Testis (tissue), 3 donors: ENCODE data around the gene VGLL4. TPM values are rescaled to one million over a fixed set of nuclear protein-coding genes. Genes with fewer than 3 reads are reported as not detected.

ENCODE experiments used
- DNase-seq: peaks from one replicate; pipeline ENCODE4 v3.0.0-alpha.2; 2019
- H3K27ac ChIP-seq, 2 donors: fragments of 200-600 bp; sonication (generic); one replicate each; pipeline ENCODE4 v1.5.1; 2019
- H3K27me3 ChIP-seq: fragments of 200-600 bp; sonication (generic); one replicate; pipeline ENCODE4 v1.5.1; 2019
- H3K36me3 ChIP-seq: fragments of 200-600 bp; sonication (generic); one replicate; pipeline ENCODE4 v1.5.1; 2017; ENCODE audit warnings: low read depth; ENCODE audit errors: missing control alignments
- H3K4me1 ChIP-seq: fragments of 200-600 bp; sonication (generic); one replicate; pipeline ENCODE4 v1.5.1; 2019
- H3K4me3 ChIP-seq, 2 donors: fragments of 200-600 bp; sonication (generic); one replicate each; pipeline ENCODE4 v1.5.1; 2017 to 2019
- H3K9me3 ChIP-seq: fragments of 200-600 bp; sonication (generic); one replicate; pipeline ENCODE4 v1.5.1; 2017
- POLR2A ChIP-seq: fragments of 450-650 bp; IDR thresholded peaks from one replicate; pipeline ENCODE4 v1.6.1; 2017; ENCODE audit warnings: antibody characterized with exemption, mild to moderate bottlenecking, moderate library complexity
- whole genome bisulfite sequencing, 2 donors: methylation state at CpG; one replicate each; pipeline ENCODE4 v1.1.5; 2018; 5-methylcytosine and 5-hydroxymethylcytosine counted together
- intact Hi-C: fragments of 100-400 bp; cut with DNase I; formaldehyde crosslinking; loops from one replicate; pipeline ENCODE4 v1.15.1; 2023; ENCODE audit warnings: low total_unique reads
- polyA plus RNA-seq: library from polyadenylated mRNA; stranded (reverse); fragments of 350-450 nt; fragmentation: Illumina TruSeq; extraction: RNeasy Lipid Tissue Mini Kit (QIAGEN cat#74804); gene quantifications from one replicate; pipeline ENCODE4 v1.2.3, GENCODE V29; 2014; ENCODE audit warnings: low read depth, low replicate concordance; ENCODE audit not compliant: insufficient read depth
- total RNA-seq, 2 donors: library from RNA; depleted of rRNA; stranded (reverse); fragments of >200 nt; gene quantifications; one replicate each; pipeline ENCODE4 v1.2.3, GENCODE V29; 2016
- TF ChIP-seq, protein P1 (sequence below), 3 experiments: fragments of 450-650 bp in 2 of 3; fragments of 200-600 bp in 1 of 3; sonication (generic) in 1 of 3; IDR thresholded peaks; one replicate each; pipeline ENCODE4 v1.5.1; 2016 to 2019; ENCODE audit warnings: antibody characterized with exemption in 3 of 3, mild to moderate bottlenecking in 2 of 3, moderate library complexity in 1 of 3

Gene VGLL4
- total and polyA plus RNA-seq, 3 donors from 2014 or later = 72.9 to 209 (median 169) TPM

DNA sequence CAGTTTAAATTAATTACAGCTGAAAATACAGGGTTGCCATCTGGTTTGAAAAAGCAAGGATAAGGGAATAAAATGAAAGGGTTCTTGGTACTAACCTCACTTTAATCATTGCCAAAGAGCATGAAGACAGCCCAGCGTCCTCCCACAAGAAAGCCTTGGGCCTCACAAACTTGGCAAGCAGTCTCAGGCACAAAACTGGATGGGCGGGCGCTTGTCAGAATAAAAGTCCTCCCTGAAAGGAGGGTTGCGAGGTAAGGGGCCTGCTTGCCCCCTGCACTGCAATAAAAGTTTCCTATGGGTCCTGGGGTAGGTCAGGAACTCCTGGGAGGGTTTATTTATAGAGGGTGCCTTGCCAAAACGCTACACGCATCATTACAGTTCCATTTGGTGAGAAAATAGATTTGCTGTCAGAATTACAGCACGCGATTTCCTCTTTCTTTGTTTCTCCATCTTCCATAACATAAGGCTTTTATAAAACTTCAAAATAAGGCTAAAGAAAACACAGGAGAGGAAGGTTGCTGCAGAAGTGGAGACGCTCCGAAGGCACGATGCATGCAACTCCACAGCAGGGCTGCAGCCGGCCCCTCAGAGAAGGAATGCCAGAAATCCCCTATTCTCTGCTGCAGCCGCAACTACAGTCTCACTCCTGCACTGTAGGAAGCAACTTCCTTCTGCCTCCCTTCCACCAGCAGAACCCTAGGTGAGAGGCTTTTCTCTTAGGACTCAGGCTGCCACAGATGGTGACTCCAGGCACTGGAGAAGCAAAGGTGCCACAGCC is 61.3 kb downstream of the VGLL4 start:
- WGBS, 2 donors = 19 to 24% methylated on average over 13 of the region's 13 CpGs
- H3K27me3 ChIP-seq = no peaks in the 10 kb centered on the region
- H3K36me3 ChIP-seq = no peaks in the 10 kb centered on the region
- peak; percentile 93 for DNase-seq
- H3K4me3 ChIP-seq = peak overlapping the region in 1 of 2 donors; percentile 24
- no peaks in the 10 kb centered on the region for H3K9me3 ChIP-seq
- H3K27ac ChIP-seq = peak overlapping the region; percentile 21 to 65
- peaks cover 41% of the 10 kb centered on the region for H3K4me1 ChIP-seq
- intact Hi-C loops = no loop called here
- TF ChIP-seq, protein P1, sequence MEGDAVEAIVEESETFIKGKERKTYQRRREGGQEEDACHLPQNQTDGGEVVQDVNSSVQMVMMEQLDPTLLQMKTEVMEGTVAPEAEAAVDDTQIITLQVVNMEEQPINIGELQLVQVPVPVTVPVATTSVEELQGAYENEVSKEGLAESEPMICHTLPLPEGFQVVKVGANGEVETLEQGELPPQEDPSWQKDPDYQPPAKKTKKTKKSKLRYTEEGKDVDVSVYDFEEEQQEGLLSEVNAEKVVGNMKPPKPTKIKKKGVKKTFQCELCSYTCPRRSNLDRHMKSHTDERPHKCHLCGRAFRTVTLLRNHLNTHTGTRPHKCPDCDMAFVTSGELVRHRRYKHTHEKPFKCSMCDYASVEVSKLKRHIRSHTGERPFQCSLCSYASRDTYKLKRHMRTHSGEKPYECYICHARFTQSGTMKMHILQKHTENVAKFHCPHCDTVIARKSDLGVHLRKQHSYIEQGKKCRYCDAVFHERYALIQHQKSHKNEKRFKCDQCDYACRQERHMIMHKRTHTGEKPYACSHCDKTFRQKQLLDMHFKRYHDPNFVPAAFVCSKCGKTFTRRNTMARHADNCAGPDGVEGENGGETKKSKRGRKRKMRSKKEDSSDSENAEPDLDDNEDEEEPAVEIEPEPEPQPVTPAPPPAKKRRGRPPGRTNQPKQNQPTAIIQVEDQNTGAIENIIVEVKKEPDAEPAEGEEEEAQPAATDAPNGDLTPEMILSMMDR (IDR thresholded peaks at IDR 0.05) = no peak
- TF ChIP-seq POLR2A = no peak

DNA sequence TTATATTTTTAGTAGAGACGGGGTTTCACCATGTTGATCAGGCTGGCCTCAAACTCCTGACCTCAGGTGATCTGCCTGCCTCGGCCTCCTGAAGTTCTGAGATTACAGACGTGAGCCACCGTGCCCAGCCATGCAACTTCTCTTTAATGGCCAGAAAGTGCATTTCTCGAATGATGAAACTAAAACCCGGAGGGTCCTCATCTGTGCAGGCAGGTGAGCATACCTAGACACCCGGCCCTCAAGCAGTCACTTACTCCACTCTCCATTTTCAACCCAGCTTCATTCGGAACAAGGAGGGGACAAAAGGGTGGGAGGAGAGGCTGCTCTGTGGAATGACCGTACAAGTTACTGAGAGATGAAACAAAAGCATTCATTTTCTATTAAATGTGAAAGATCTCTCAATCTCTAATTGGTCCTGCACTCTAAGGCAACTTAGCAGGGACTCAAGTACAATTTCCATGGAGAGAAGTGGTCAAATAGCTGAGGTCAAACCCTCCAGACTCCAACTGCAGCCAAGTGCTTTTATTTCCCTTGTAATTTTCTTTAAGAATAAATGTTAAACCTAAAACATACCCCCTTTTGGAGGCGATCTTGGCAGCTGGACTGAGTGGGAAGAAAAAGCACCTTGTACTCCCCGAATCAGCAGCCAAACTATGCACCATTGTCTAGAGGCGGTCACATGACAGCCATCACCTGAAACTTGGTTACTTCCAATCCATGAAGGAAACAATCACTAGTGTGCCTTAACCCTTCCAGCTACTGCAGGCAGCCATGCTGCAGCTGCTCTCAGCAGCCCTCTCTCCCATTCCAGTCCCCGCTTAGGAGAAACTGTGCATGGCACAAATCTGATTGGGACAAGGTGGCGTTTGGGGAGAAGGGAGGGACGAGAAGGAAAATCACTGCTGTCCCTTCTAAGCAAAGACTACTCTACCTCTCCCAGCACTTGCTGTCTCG is 62.2 kb downstream of the VGLL4 start:
- peak overlapping the region in 1 of 2 donors; percentile 24 for H3K4me3 ChIP-seq
- peak; percentile 66 for DNase-seq
- H3K4me1 ChIP-seq = peaks cover 34% of the 10 kb centered on the region
- intact Hi-C loops = no loop called here
- H3K27ac ChIP-seq = peak overlapping the region; percentile 21 to 65
- no peak for TF ChIP-seq POLR2A
- TF ChIP-seq, protein P1 (IDR thresholded peaks at IDR 0.05) = no peak
- H3K9me3 ChIP-seq = no peaks in the 10 kb centered on the region
- WGBS, 2 donors = 35 to 53% methylated on average over 16 of the region's 16 CpGs
- no peaks in the 10 kb centered on the region for H3K36me3 ChIP-seq
- H3K27me3 ChIP-seq = no peaks in the 10 kb centered on the region

DNA sequence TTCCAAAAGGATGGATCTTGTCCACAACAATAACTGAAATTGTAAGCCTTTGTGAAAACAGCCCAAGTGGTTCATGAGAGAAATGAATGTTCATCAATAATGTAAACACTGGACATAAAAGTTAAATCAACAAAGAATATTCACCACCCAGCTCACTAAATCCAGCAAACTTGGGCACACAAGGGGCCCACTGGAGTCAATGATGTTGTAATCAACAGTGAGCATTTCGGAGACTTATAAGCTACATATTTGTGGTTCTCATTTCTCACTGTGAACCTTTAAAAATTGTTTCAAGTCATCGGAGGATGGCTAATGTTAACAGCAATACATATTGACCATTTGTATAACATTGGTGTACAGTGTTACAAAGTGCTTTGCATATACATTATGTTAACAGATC is 63.1 kb downstream of the VGLL4 start:
- Histone ChIP-seq H3K4me1 (peaks cover 32% of the 10 kb centered on the region), H3K9me3 (no peaks in the 10 kb centered on the region), H3K27ac (peak overlapping the region in 1 of 2 donors; percentile 65), H3K27me3 (no peaks in the 10 kb centered on the region), H3K36me3 (no peaks in the 10 kb centered on the region), H3K4me3 (no peak overlapping the region)
- DNase-seq = no peak
- 60 to 74% methylated on average over 2 of the region's 2 CpGs for WGBS, 2 donors
- intact Hi-C loops = no loop called here
- TF ChIP-seq, protein P1 (IDR thresholded peaks at IDR 0.05) = no peak
- TF ChIP-seq POLR2A = no peak

DNA sequence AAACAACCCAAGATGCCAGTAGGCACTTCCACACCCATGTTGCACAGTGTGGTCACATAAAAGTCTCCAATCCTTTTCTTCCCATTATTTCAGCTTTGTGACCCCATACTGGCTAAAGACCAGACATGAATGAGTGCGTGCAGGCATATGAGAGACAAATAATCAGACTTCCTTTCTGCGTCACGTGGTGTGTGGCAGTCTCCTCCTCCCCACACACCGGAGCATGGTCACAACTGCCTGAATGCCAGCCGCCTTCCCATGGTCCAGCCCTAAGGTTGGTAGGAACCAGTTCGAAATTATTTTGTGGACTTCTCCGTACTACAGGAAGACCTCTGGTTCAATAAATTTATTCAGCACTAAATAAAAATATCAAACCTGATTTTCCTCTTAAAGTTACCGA is 65.5 kb downstream of the VGLL4 start:
- Histone ChIP-seq H3K9me3 (no peaks in the 10 kb centered on the region), H3K36me3 (no peaks in the 10 kb centered on the region), H3K4me1 (peaks cover 27% of the 10 kb centered on the region), H3K27me3 (no peaks in the 10 kb centered on the region), H3K4me3 (no peak overlapping the region), H3K27ac (no peak overlapping the region)
- no peak for DNase-seq
- WGBS, 2 donors = 71 to 79% methylated on average over 8 of the region's 8 CpGs
- intact Hi-C loops = no loop called here
- TF ChIP-seq, protein P1 (IDR thresholded peaks at IDR 0.05) = no peak
- TF ChIP-seq POLR2A = no peak
